Spleen (tissue), 7 donors: ENCODE results near the gene FAAP100.

Experiments
- CTCF ChIP-seq, 11 experiments: fragments of 200-600 bp in 7 of 11; fragments of 450-650 bp in 4 of 11; sonication (generic) in 4 of 11; IDR thresholded peaks in 8 of 11; conservative IDR thresholded peaks in 3 of 11; 1 replicate in 7 of 11; 2 replicates in 4 of 11; pipeline versions ENCODE4 v1.4.0 to v1.8.0; 2016 to 2021; ENCODE audit warnings: antibody characterized with exemption in 11 of 11, inconsistent platforms in 4 of 11, mild to moderate bottlenecking in 1 of 11
- POLR2A ChIP-seq, 3 donors: fragments of 450-650 bp; IDR thresholded peaks; one replicate each; pipeline ENCODE4 v1.5.1; 2017; ENCODE audit warnings: antibody characterized with exemption in 3 of 3, mild to moderate bottlenecking in 1 of 3
- donor health status: DM: no; HTN: no; CAD: no; lungs with moderate emphysema.
- donor health status: DM: no; HTN: no; CAD: no.
- donor health status: DM: no; HTN: no; CAD: no.

DNA sequence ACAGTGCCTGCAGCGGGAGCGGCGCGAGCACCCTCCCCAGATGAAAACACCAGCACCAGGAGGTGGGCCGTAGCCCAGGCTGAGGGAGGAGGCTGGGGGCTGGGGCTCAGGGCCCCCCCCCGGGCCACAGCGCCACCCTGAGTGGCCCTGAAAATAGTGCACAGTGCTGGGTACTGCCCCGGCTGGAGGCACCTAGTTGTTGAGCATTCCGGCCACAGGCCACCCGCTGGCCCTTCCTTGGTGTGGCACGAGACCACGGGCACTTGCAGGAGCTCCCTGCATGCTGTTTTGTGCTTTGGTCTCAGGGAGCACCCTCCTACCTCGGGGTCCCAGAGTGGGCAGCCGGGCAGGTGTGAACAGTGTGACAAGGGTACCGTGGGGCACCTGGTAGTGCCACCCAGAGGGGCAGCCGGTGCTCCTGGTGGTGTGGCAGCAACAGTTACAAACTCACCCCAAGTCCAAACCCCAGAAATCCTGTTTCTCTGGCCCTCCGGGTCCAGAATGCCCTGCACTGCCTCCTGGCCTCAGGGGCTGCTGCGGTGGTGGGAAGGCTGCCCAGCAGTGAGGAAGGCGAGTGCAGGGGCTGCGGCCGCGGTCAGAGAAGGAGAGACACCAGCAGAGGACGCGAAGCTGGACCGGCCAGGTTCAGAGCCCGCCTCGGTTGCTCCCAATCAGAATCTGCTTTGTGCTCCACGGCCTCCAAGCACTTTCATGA is 12.0 kb downstream of the FAAP100 start:
- TF ChIP-seq CTCF (IDR thresholded peaks at IDR 0.05 in 8 of 11, conservative IDR thresholded peaks at IDR 0.05 in 3 of 11): no peak
- TF ChIP-seq POLR2A (IDR thresholded peaks at IDR 0.05): no peak
